Subcutaneous adipose tissue (tissue), 4 donors: Measurements from ENCODE around the gene GZMH. TPM values are rescaled to one million over a fixed set of nuclear protein-coding genes. Genes with fewer than 3 reads are reported as not detected.

Experiments used
- total RNA-seq, 4 donors: library from RNA; depleted of rRNA; stranded (reverse); fragments of >200 nt; gene quantifications; one replicate each; pipeline ENCODE4 v1.1.0, GENCODE V29; 2016
- TF ChIP-seq, protein P1 (sequence below): fragments of 450-650 bp; IDR thresholded peaks from one replicate; pipeline ENCODE4 v1.5.1; 2016; ENCODE audit warnings: low read depth, mild to moderate bottlenecking, control low read depth, antibody characterized with exemption, moderate library complexity

GZMH gene
- total RNA-seq, 4 donors from 2014 or later = not detected

DNA sequence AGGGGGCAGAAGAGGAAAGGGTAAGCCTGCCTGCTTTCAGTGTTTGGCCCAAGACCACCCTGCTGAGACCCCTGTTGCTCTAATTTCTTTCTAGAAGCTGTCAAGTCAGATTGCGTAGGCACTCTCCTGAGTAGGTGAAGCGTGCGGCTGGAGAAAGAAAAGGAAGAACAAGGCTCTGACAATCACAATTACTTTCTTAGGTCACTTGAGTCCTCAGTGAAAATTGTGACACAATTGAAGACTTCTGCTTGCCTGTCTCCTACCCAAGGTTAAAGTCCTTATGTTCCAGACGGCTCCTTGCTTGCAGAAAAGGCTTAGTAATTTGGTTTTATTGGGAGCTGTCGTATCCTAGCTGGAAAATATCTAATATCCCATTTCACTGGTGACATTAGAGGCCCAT is 32.7 kb downstream of the GZMH start:
- TF ChIP-seq, protein P1, sequence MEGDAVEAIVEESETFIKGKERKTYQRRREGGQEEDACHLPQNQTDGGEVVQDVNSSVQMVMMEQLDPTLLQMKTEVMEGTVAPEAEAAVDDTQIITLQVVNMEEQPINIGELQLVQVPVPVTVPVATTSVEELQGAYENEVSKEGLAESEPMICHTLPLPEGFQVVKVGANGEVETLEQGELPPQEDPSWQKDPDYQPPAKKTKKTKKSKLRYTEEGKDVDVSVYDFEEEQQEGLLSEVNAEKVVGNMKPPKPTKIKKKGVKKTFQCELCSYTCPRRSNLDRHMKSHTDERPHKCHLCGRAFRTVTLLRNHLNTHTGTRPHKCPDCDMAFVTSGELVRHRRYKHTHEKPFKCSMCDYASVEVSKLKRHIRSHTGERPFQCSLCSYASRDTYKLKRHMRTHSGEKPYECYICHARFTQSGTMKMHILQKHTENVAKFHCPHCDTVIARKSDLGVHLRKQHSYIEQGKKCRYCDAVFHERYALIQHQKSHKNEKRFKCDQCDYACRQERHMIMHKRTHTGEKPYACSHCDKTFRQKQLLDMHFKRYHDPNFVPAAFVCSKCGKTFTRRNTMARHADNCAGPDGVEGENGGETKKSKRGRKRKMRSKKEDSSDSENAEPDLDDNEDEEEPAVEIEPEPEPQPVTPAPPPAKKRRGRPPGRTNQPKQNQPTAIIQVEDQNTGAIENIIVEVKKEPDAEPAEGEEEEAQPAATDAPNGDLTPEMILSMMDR = no peak

DNA sequence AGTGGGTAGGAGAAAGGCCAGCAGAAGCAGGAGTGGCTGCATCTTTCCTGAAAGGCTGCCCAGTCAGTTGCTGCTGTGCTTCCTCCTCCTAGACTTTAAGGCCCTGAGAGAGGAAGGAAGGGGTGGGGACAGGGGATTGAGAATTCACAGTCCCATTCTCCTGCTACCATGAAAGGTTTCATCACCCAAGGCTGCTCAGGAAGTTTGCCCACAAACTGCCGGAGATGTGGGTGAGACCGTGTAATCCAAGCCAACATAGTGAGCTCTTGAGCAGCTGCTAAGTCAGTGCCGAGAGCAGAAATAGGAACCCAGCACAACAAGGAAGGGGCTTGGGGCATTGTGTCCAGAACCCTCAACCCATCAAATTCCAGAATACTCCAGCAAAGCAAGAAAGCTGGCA is 33.3 kb downstream of the GZMH start, which contains the start of gene CTSG:
TSS of gene CTSG (minus strand) at position 69 of the 400 bp plus-strand sequence. CDS start at position 42, 27 bp downstream.
- TF ChIP-seq, protein P1 = no peak

DNA sequence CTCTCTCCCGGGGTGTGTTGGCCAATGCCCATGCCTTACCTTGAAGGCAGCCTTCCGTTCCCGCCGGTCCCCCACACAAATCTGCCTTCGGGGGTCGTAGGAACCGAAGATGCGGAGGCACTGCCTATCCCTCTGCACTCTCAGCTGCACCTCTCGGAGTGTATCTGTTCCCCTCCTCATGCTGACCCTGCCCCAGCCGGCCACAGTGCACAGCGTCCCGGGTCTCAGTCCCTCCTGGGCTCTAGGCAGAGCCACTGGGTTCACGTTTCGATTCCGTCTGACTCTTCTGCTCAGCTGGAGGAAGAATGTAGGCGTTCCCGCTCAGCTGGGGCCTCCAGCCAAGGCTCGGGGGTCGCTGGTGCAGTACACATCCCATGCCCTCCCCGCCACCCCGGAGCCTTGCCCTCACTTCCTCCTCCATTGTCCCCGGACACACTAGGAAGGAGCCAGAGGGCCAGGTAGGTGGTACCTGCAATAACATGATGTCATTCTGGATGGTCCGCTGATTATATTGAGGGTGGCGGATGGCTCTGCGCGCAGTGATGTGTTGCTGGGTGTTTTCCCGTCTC is 35.2 kb downstream of the GZMH start:
- TF ChIP-seq, protein P1 = no peak

DNA sequence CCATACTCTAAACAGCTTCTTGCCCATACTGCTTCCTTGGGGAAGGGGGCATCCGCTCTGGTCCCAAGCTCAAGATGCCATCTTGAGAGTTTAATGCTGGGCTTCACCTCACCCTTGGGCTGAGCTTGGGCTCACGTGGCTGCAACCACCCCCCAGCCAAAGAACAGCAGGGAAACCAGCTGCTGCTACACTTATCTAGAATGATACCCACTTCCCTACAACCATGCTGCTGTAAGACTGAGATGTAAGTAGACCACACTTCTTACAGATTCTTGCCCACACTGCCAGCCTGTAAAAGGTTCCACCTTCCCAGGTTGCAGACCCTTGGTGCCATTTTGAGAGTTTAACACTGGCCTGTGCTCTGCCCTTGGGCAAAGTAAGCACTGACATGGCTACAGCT is 43.2 kb downstream of the GZMH start:
- TF ChIP-seq, protein P1 = no peak

DNA sequence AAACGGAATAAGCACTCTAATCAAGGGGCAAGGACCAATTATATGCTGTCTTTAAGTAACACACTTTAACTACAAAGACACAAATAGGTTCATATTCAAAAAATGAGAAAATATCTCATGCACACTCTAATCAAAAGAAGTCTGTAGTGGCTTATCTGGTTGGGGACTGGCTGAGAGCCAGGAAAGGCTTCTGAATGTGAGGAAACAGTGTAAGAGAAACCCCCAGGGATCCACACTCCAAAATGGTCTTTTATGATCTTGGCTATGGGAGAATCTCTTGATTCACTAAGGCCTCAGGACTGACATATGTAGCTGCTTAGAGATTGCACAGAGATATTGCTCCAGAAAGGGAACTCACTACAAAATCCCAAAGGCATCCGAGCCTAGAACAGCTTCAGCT is 43.7 kb downstream of the GZMH start:
- TF ChIP-seq, protein P1 = no peak

DNA sequence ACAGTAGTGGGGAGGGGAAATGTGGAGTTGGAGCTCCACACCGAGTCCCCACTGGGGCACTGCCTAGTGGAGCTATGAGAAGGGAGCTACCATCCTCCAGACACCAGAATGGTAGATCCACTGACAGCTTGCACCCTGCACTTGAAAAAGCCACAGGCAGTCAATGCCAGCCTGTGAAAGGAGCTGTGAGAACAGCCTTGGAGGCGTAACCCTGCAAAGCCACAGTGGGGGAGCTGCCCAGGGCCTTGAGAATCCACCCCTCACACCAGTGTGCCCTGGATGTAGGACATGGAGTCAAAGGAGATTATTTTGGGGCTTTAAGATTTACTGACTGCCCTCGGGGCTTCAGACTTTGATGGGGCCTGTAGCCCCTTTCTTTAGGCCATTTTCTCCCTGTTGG is 46.0 kb downstream of the GZMH start:
- TF ChIP-seq, protein P1 = no peak

DNA sequence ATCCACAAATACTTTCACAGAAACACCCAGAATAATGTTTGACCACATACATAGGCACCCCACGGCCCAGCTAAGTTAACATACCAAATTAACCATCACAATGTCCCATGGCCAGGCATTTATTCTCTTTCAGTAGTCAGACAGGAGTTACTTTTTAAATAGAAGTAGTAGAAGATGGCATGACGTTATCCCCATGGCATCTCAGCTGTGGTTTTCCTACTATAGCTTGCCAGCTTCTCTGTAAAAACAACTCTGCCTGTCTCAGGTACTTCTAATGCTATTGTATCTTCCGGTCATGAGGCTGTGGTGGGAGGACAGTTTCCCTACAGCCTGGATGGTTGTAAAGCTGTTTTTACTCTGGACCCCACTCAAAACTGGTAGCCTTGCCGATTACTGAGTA is 52.7 kb downstream of the GZMH start:
- TF ChIP-seq, protein P1 = no peak

Other genes starting within 250 kb of the GZMH start
- gene NFATC4, start 241.5 kb downstream of the GZMH start, total RNA-seq = 10 to 100 TPM; 20.9 to 33.5 (median 26.1) TPM
- gene NYNRIN, start 210.7 kb downstream of the GZMH start, total RNA-seq = 10 to 100 TPM in 1 of 4 donors, 1 to 10 TPM in 3; 4.7 to 14.5 (median 7.8) TPM
- gene CBLN3, start 180.0 kb downstream of the GZMH start, total RNA-seq = 1 to 10 TPM; 2.7 to 6.4 (median 4.0) TPM
- gene KHNYN, start 179.7 kb downstream of the GZMH start, total RNA-seq = 10 to 100 TPM; 29.5 to 81.8 (median 57.2) TPM
- 10 to 100 TPM; 24.5 to 39.7 (median 27.6) TPM for gene SDR39U1, start 166.9 kb downstream of the GZMH start, total RNA-seq
- gene CMA1, start 101.4 kb downstream of the GZMH start, total RNA-seq = 1 to 10 TPM in 2 of 4 donors, under 1 TPM in 1, not detected in 1; 0.98 to 2.2 (median 1.9) TPM
- 10 to 100 TPM in 1 of 4 donors, 1 to 10 TPM in 2, not detected in 1; 2.9 to 13.9 (median 4.8) TPM for gene CTSG, start 33.4 kb downstream of the GZMH start, total RNA-seq
- 1 to 10 TPM in 3 of 4 donors, under 1 TPM in 1; 0.66 to 2.8 (median 2.0) TPM for gene GZMB, start 24.5 kb upstream of the GZMH start, total RNA-seq